Activated CD8-positive, alpha-beta memory T cell treated with anti-CD3 and anti-CD28 coated beads, Interleukin-2, amount 50 U/mL, for 1 hour (primary cell): ENCODE results near the gene TICAM1.
A peak's percentile ranks its signal among the peaks of the same experiment; 100 is the strongest.
"Not testable (repeated sequence)": the region's sequence is repeated elsewhere in the genome, so short reads cannot be mapped to it uniquely, and the experiment has no call there.

ENCODE experiments used
- DNase-seq: peaks from one replicate; pipeline ENCODE4 v3.0.0-alpha.2; 2020; ENCODE audit errors: extremely low read depth

TICAM1 gene

GRCh38 chr19:4844348-4845179, 13.1 kb upstream of the TICAM1 start:
- DNase-seq: no peak

- no peak for DNase-seq
Measured at GRCh38 chr19:4843647-4843965, 12.1 kb upstream of the TICAM1 start.

GRCh38 chr19:4839192-4839591, 7.7 kb upstream of the TICAM1 start:
- DNase-seq: no peak

GRCh38 chr19:4832776-4833175, 1.3 kb upstream of the TICAM1 start:
- DNase-seq: no peak

GRCh38 chr19:4831979-4832340, 448 bp upstream of the TICAM1 start:
- DNase-seq: not testable (repeated sequence)

GRCh38 chr19:4830768-4831265, 695 bp downstream of the TICAM1 start:
- no peak for DNase-seq

GRCh38 chr19:4830332-4830731, 1.2 kb downstream of the TICAM1 start:
- DNase-seq: no peak

GRCh38 chr19:4829001-4829712, 2.4 kb downstream of the TICAM1 start:
- DNase-seq: no peak

GRCh38 chr19:4823577-4823976, 7.9 kb downstream of the TICAM1 start:
- DNase-seq: no peak

- not testable (repeated sequence) for DNase-seq
Measured at GRCh38 chr19:4822354-4822753, 9.2 kb downstream of the TICAM1 start.

- DNase-seq: no peak
Measured at GRCh38 chr19:4821265-4821664, 10.2 kb downstream of the TICAM1 start.

- DNase-seq: no peak
Measured at GRCh38 chr19:4817467-4818277, 13.8 kb downstream of the TICAM1 start.

GRCh38 chr19:4816950-4817278, 14.6 kb downstream of the TICAM1 start:
- no peak for DNase-seq

- DNase-seq: no peak
Measured at GRCh38 chr19:4816202-4816949, 15.1 kb downstream of the TICAM1 start.

GRCh38 chr19:4815426-4816201, 15.9 kb downstream of the TICAM1 start:
- peak; percentile 57 for DNase-seq

- no peak for DNase-seq
Measured at GRCh38 chr19:4814625-4815425, 16.7 kb downstream of the TICAM1 start.

GRCh38 chr19:4811328-4812131, 20.0 kb downstream of the TICAM1 start:
- DNase-seq: peak; percentile 50

GRCh38 chr19:4807188-4807587, 24.3 kb downstream of the TICAM1 start:
- DNase-seq: no peak

- no peak for DNase-seq
Measured at GRCh38 chr19:4806384-4806783, 25.1 kb downstream of the TICAM1 start.
